ENCODE measurements around the gene TRIOBP.

TRIOBP gene

DNA sequence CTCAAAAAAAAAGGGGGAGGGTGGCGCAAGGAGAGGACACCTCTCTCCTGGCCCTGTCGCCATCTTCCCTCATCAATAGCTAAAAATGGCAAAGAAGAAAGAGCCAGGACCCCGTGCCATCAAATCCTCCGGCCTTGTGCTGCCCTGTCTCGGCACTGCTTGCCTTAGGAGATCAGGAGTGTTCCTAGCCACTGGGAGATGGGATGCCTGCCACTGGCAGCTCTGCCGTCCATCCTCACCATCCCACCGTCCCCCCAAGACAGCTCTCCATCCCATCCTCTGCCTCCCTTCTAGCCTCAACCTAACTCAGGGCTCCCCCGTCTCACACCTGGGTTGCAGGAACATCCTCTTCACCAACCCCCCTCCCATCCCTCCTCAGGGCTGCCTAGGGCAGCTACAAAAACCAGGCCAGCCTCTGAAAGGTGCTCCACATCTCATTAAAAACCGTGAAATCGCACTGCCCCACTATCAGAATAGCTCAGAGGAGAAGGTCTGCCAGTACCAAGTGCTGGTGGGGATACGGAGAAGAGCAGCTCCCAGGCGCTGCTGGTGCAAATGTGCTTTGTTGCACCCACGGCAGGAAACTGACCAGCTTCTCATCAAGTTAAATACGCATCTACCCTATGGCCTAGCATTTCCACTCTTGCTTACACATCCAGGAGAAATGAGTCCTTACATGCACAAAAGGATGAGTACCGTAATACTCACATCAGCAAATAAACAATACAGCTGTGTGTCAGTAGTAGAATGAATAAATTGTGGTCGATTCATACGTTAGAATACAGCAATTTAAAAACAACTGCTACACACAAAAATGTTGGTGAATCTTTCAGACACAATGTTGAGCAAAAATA, 79.2 kb downstream of the TRIOBP start:
- Histone ChIP-seq H3K36me3 (replicated peaks; ENCODE audit: low read depth, low read length) (no peaks in the 10 kb centered on the region), H3K4me1 (ENCODE audit: low read length) (peaks cover 8% of the 10 kb centered on the region), H3K4me2 (ENCODE audit: low read length) (no peak overlapping the region), H2AFZ (ENCODE audit: low read depth, low read length) (no peak overlapping the region), H3K9ac (ENCODE audit: low read length) (no peak overlapping the region), H3K27ac (ENCODE audit: low read length) (no peak overlapping the region), H4K20me1 (ENCODE audit: insufficient read depth, low read length) (no peaks in the 10 kb centered on the region), H3K4me3 (ENCODE audit: low read length) (no peak overlapping the region), H3K79me2 (ENCODE audit: low read length) (no peaks in the 10 kb centered on the region), H3K27me3 (ENCODE audit: low read depth, low read length) (no peaks in the 10 kb centered on the region), H3K9me3 (ENCODE audit: insufficient read depth, low read length) (no peaks in the 10 kb centered on the region)
- TF ChIP-seq, protein P1, sequence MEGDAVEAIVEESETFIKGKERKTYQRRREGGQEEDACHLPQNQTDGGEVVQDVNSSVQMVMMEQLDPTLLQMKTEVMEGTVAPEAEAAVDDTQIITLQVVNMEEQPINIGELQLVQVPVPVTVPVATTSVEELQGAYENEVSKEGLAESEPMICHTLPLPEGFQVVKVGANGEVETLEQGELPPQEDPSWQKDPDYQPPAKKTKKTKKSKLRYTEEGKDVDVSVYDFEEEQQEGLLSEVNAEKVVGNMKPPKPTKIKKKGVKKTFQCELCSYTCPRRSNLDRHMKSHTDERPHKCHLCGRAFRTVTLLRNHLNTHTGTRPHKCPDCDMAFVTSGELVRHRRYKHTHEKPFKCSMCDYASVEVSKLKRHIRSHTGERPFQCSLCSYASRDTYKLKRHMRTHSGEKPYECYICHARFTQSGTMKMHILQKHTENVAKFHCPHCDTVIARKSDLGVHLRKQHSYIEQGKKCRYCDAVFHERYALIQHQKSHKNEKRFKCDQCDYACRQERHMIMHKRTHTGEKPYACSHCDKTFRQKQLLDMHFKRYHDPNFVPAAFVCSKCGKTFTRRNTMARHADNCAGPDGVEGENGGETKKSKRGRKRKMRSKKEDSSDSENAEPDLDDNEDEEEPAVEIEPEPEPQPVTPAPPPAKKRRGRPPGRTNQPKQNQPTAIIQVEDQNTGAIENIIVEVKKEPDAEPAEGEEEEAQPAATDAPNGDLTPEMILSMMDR (IDR thresholded peaks at IDR 0.05; ENCODE audit: low read depth, low read length): no peak
- TF ChIP-seq EZH2phosphoT487 (IDR thresholded peaks at IDR 0.05; ENCODE audit: low read depth): no peak

DNA sequence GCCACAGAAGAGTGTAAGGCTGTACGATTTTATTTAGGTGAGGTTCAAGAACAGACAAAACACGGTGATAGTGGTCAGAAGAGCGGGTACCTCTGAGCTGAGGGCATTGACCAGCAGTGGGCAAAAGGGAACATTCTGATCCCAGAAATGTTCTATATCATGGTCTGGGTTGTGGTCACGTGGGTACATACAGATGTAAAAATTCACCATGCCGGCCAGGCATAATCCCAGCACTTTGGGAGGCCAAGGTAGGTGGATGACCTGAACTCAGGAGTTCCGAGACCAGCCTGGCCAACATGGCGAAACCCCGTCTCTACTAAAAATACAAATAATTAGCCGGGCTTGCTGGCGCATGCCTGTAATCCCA, 79.8 kb downstream of the TRIOBP start:
- Histone ChIP-seq H2AFZ (ENCODE audit: low read depth, low read length) (no peak overlapping the region), H3K27me3 (ENCODE audit: low read depth, low read length) (no peaks in the 10 kb centered on the region), H3K4me1 (ENCODE audit: low read length) (peaks cover 8% of the 10 kb centered on the region), H3K36me3 (replicated peaks; ENCODE audit: low read depth, low read length) (no peaks in the 10 kb centered on the region), H3K4me2 (ENCODE audit: low read length) (no peak overlapping the region), H3K9ac (ENCODE audit: low read length) (no peak overlapping the region), H4K20me1 (ENCODE audit: insufficient read depth, low read length) (no peaks in the 10 kb centered on the region), H3K9me3 (ENCODE audit: insufficient read depth, low read length) (no peaks in the 10 kb centered on the region), H3K4me3 (ENCODE audit: low read length) (no peak overlapping the region), H3K27ac (ENCODE audit: low read length) (no peak overlapping the region), H3K79me2 (ENCODE audit: low read length) (no peaks in the 10 kb centered on the region)
- TF ChIP-seq EZH2phosphoT487 (IDR thresholded peaks at IDR 0.05; ENCODE audit: low read depth): no peak
- TF ChIP-seq, protein P1 (IDR thresholded peaks at IDR 0.05; ENCODE audit: low read depth, low read length): no peak

DNA sequence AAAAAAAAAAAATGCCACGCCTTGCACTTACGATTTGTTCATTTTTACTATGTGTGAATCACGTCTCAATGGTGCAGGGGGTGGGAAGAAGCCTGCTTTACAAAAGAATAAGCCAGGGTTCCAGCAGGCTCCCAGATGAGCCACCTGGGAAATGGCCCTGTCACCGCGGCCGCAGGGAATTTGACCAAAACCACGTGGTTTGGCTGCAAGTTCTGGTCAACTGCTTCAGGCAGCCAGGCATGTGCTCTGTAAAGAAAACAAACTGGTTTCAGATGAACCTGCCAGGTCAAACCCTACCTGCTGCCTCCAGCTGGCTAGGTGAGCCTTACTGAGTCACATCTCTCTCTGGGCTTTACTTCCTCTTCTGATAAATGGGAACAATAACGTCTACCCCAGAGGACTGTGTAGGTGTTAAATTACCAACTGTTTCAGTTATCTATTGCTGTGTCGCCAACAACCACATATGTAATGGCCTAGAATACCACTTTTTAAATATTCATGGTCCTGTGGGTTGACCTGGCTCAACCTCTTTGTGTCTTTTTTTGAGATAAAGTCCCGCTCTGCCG, 80.4 kb downstream of the TRIOBP start:
- Histone ChIP-seq H3K9ac (ENCODE audit: low read length) (no peak overlapping the region), H3K4me1 (ENCODE audit: low read length) (peaks cover 8% of the 10 kb centered on the region), H3K36me3 (replicated peaks; ENCODE audit: low read depth, low read length) (no peaks in the 10 kb centered on the region), H3K4me2 (ENCODE audit: low read length) (peak overlapping the region; percentile 40), H3K9me3 (ENCODE audit: insufficient read depth, low read length) (no peaks in the 10 kb centered on the region), H3K27me3 (ENCODE audit: low read depth, low read length) (no peaks in the 10 kb centered on the region), H3K4me3 (ENCODE audit: low read length) (no peak overlapping the region), H4K20me1 (ENCODE audit: insufficient read depth, low read length) (no peaks in the 10 kb centered on the region), H3K27ac (ENCODE audit: low read length) (no peak overlapping the region), H2AFZ (ENCODE audit: low read depth, low read length) (no peak overlapping the region), H3K79me2 (ENCODE audit: low read length) (no peaks in the 10 kb centered on the region)
- TF ChIP-seq, protein P1 (IDR thresholded peaks at IDR 0.05; ENCODE audit: low read depth, low read length): no peak
- TF ChIP-seq EZH2phosphoT487 (IDR thresholded peaks at IDR 0.05; ENCODE audit: low read depth): no peak

DNA sequence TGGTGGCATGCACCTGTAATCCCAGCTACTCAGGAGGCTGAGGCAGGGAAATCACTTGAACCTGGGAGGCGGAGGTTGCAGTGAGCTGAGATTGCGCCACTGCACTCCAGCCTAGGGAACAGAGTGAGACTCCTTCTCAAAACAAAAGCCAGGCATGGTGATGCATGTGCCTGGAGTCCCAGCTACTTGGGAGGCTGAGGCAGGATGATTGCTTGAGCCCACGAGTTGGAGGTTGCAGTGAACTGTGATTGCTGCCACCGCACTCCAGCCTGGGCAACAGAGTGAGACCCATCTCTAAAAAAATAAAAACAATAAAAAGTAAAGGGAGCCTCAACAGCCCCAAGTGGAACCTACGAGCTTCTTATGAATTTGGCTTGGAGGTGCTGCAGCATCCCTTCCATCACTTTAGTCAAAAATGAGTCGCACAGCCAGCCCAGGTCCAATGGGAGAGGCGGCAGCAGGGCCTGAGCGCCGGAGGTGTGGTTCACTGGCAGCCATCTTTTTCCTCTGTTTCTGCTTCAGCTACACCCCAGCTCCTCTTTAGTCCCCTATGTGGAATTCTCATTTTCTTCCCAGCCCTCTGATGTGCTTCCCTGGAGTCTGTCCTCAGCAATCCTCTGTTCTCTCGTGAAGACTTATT, 81.6 kb downstream of the TRIOBP start:
- H3K36me3 ChIP-seq (replicated peaks; ENCODE audit: low read depth, low read length): no peaks in the 10 kb centered on the region
- TF ChIP-seq, protein P1 (IDR thresholded peaks at IDR 0.05; ENCODE audit: low read depth, low read length): no peak
- no peak for TF ChIP-seq EZH2phosphoT487 (IDR thresholded peaks at IDR 0.05; ENCODE audit: low read depth)
- H3K9ac ChIP-seq (ENCODE audit: low read length): no peak overlapping the region
- H3K4me3 ChIP-seq (ENCODE audit: low read length): no peak overlapping the region
- H3K79me2 ChIP-seq (ENCODE audit: low read length): no peaks in the 10 kb centered on the region
- H4K20me1 ChIP-seq (ENCODE audit: insufficient read depth, low read length): no peaks in the 10 kb centered on the region
- no peak overlapping the region for H3K27ac ChIP-seq (ENCODE audit: low read length)
- H3K4me1 ChIP-seq (ENCODE audit: low read length): peaks cover 8% of the 10 kb centered on the region
- no peak overlapping the region for H2AFZ ChIP-seq (ENCODE audit: low read depth, low read length)
- H3K4me2 ChIP-seq (ENCODE audit: low read length): no peak overlapping the region
- no peaks in the 10 kb centered on the region for H3K9me3 ChIP-seq (ENCODE audit: insufficient read depth, low read length)
- H3K27me3 ChIP-seq (ENCODE audit: low read depth, low read length): no peaks in the 10 kb centered on the region
